Duodenal mucosa (tissue), 2 donors: ENCODE results near the gene ASIC5.

Experiments used
- H3K27ac ChIP-seq: one replicate; pipeline ENCODE4 v1.7.0; 2013; ENCODE audit warnings: low read depth, low read length
- H3K27me3 ChIP-seq, 2 donors: one replicate each; pipeline ENCODE4 v1.7.0; 2013; ENCODE audit warnings: low read length in 2 of 2, control low read depth in 1 of 2; ENCODE audit not compliant: insufficient read depth in 2 of 2, control insufficient read depth in 1 of 2
- H3K36me3 ChIP-seq, 2 donors: one replicate each; pipeline ENCODE4 v1.7.0; 2013; ENCODE audit warnings: low read length in 2 of 2, control low read depth in 1 of 2; ENCODE audit not compliant: insufficient read depth in 2 of 2, control insufficient read depth in 1 of 2
- H3K4me1 ChIP-seq, 2 donors: one replicate each; pipeline ENCODE4 v1.7.0; 2013; ENCODE audit warnings: low read length in 2 of 2, control low read depth in 1 of 2; ENCODE audit not compliant: insufficient read depth in 2 of 2, control insufficient read depth in 1 of 2
- H3K4me3 ChIP-seq, 2 donors: one replicate each; pipeline ENCODE4 v1.7.0; 2013; ENCODE audit warnings: low read length in 2 of 2, low read depth in 1 of 2
- H3K9ac ChIP-seq, 2 donors: one replicate each; pipeline ENCODE4 v1.7.0; 2013; ENCODE audit warnings: low read length in 2 of 2, low read depth in 1 of 2
- H3K9me3 ChIP-seq, 2 donors: one replicate each; pipeline ENCODE4 v1.7.0; 2013; ENCODE audit warnings: low read length in 2 of 2, control low read depth in 1 of 2; ENCODE audit not compliant: control insufficient read depth in 1 of 2

ASIC5 gene

DNA sequence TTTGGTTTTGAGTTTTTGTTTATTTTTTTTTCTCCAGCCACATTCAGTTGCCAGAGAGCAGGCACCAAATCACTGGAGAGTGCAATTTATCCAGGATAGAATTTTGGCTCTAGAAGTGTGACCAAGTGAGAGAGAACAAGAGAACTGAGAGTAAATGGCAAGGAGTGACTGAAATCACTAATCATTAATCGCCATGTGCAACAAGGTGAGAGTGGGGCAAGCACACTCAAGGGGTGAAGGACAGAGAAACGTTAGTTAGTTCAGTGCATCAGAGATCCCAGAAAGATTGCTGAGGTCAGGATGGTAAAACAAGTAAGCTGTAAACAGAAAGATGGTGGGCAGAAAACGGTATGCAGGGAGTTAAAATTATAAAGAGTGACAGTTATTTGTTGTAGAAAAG is 17.8 kb upstream of the ASIC5 start:
- no peaks in the 10 kb centered on the region for H3K36me3 ChIP-seq
- no peak overlapping the region for H3K4me3 ChIP-seq
- no peak overlapping the region for H3K27ac ChIP-seq
- no peaks in the 10 kb centered on the region for H3K27me3 ChIP-seq
- H3K4me1 ChIP-seq = no peaks in the 10 kb centered on the region
- H3K9me3 ChIP-seq = no peaks in the 10 kb centered on the region
- H3K9ac ChIP-seq = no peak overlapping the region

GRCh38 chr4:155881555-155881954 is 15.5 kb upstream of the ASIC5 start:
- Histone ChIP-seq H3K4me1 (no peaks in the 10 kb centered on the region), H3K27ac (no peak overlapping the region), H3K9ac (no peak overlapping the region), H3K9me3 (no peaks in the 10 kb centered on the region), H3K36me3 (no peaks in the 10 kb centered on the region), H3K4me3 (no peak overlapping the region), H3K27me3 (no peaks in the 10 kb centered on the region)

DNA sequence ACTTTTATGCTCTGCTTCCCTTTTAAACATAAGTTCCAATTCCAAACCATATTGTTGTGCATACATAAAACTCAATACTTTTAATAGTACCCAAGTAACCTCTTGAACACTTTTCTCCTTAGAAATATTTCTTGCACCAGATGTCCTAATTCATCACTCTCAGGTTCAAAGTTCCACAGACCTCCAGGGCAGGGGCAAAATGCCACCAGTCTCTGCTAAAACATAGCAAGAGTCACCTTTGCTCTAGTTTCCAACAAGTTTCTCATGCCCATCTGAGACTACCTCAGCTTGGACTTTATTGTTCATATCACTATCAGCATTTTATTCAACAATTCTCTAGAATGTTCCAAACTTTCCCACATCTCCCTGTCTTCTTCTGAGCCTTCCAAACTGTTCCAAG is 13.7 kb upstream of the ASIC5 start:
- no peak overlapping the region for H3K4me3 ChIP-seq
- H3K4me1 ChIP-seq = no peaks in the 10 kb centered on the region
- no peak overlapping the region for H3K9ac ChIP-seq
- H3K9me3 ChIP-seq = peaks cover 0 to 4% of the 10 kb centered on the region in 2 donors
- H3K36me3 ChIP-seq = no peaks in the 10 kb centered on the region
- H3K27me3 ChIP-seq = no peaks in the 10 kb centered on the region
- H3K27ac ChIP-seq = no peak overlapping the region

- Histone ChIP-seq H3K36me3 (no peaks in the 10 kb centered on the region), H3K27me3 (no peaks in the 10 kb centered on the region), H3K4me1 (no peaks in the 10 kb centered on the region), H3K4me3 (no peak overlapping the region), H3K9ac (no peak overlapping the region), H3K27ac (no peak overlapping the region), H3K9me3 (peaks cover 0 to 4% of the 10 kb centered on the region in 2 donors)
Measured at GRCh38 chr4:155878611-155879010, 12.5 kb upstream of the ASIC5 start.

DNA sequence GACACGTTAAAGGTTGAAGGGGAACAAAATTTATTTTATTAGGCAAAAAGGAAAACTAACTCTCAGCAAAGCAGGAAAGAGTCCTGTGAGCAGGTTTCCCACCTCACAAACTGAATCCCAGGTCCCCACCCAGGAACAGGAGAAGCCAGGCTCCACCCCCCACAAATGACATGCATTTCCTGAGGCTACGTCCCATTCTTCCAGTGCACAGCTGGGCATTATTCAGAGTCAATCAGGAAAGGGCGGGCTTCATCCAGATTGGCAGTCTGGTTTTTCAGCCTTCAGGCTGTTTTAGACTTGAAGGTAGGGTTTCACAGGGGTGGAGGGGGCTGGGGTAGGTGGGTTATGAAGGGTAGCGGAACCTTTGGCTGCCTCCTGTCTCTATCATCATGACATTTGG is 11.9 kb upstream of the ASIC5 start:
- Histone ChIP-seq H3K27ac (no peak overlapping the region), H3K4me3 (no peak overlapping the region), H3K27me3 (no peaks in the 10 kb centered on the region), H3K4me1 (no peaks in the 10 kb centered on the region), H3K36me3 (no peaks in the 10 kb centered on the region), H3K9ac (no peak overlapping the region), H3K9me3 (peaks cover 0 to 4% of the 10 kb centered on the region in 2 donors)

GRCh38 chr4:155875878-155876277 is 9.8 kb upstream of the ASIC5 start:
- Histone ChIP-seq H3K27me3 (no peaks in the 10 kb centered on the region), H3K27ac (no peak overlapping the region), H3K4me3 (no peak overlapping the region), H3K9ac (no peak overlapping the region), H3K36me3 (no peaks in the 10 kb centered on the region), H3K9me3 (peaks cover 0 to 4% of the 10 kb centered on the region in 2 donors), H3K4me1 (no peaks in the 10 kb centered on the region)

DNA sequence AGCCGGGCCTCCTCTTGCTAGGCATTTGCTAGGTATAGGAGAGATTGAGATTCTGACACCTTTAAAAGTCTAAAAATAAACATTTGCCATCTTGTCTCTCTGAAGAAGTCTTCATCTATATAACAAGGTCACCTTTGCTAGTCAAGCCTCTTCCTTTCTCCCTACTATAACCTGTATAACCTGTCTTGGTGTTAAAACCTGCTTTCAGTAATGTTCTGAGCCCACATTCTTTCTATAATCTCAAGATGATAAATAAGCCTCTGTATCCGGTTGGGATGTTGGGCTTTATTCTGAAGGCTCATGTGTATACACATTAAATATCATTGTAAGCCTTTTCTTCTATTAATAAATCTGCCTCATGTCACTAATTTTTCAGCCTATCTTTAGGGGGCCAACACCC is 10.2 kb downstream of the ASIC5 start:
- no peak overlapping the region for H3K9ac ChIP-seq
- no peaks in the 10 kb centered on the region for H3K4me1 ChIP-seq
- no peak overlapping the region for H3K4me3 ChIP-seq
- no peaks in the 10 kb centered on the region for H3K36me3 ChIP-seq
- H3K27me3 ChIP-seq = no peaks in the 10 kb centered on the region
- no peaks in the 10 kb centered on the region for H3K9me3 ChIP-seq
- H3K27ac ChIP-seq = no peak overlapping the region

GRCh38 chr4:155854582-155855226 is 11.4 kb downstream of the ASIC5 start:
- Histone ChIP-seq H3K9me3 (no peaks in the 10 kb centered on the region), H3K27me3 (no peaks in the 10 kb centered on the region), H3K4me1 (no peaks in the 10 kb centered on the region), H3K36me3 (no peaks in the 10 kb centered on the region), H3K4me3 (no peak overlapping the region), H3K27ac (no peak overlapping the region), H3K9ac (no peak overlapping the region)

GRCh38 chr4:155853189-155853588 is 12.9 kb downstream of the ASIC5 start:
- H3K27me3 ChIP-seq = no peaks in the 10 kb centered on the region
- H3K4me1 ChIP-seq = no peaks in the 10 kb centered on the region
- H3K4me3 ChIP-seq = no peak overlapping the region
- H3K36me3 ChIP-seq = no peaks in the 10 kb centered on the region
- no peak overlapping the region for H3K9ac ChIP-seq
- H3K9me3 ChIP-seq = no peaks in the 10 kb centered on the region
- no peak overlapping the region for H3K27ac ChIP-seq

- H3K9me3 ChIP-seq = no peaks in the 10 kb centered on the region
- no peaks in the 10 kb centered on the region for H3K27me3 ChIP-seq
- no peak overlapping the region for H3K9ac ChIP-seq
- no peaks in the 10 kb centered on the region for H3K36me3 ChIP-seq
- no peak overlapping the region for H3K4me3 ChIP-seq
- H3K4me1 ChIP-seq = no peaks in the 10 kb centered on the region
- H3K27ac ChIP-seq = no peak overlapping the region
Measured at GRCh38 chr4:155849042-155849441, 17.0 kb downstream of the ASIC5 start.

DNA sequence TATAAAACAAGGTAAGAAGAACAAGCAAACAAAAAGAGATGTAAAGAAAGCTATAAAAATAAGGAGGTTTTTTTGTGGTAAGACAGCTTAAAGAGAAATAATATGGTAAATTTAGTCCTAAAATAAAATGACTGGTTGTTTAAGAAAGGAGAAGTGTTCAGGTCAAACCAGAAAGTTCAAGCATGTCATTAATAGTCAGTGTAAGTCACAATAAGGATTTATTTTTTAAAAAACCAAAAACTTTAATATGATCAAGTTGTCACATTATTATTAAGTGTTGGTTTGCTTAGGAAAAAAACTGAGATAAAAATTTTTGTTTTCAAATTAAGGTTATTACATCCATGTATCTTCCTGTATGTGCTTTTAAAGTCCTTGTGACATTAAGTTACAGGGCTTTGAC is 19.1 kb downstream of the ASIC5 start:
- Histone ChIP-seq H3K9me3 (no peaks in the 10 kb centered on the region), H3K4me1 (no peaks in the 10 kb centered on the region), H3K4me3 (no peak overlapping the region), H3K9ac (no peak overlapping the region), H3K36me3 (no peaks in the 10 kb centered on the region), H3K27ac (no peak overlapping the region), H3K27me3 (no peaks in the 10 kb centered on the region)
